Activated T-helper 1 cell treated with Interleukin-2 at 50 U/mL for 16 hours (primary cell): ENCODE data around the gene PARN.
"Not testable (repeated sequence)": the region's sequence is repeated elsewhere in the genome, so short reads cannot be mapped to it uniquely, and the experiment has no call there.

ENCODE experiments used
- DNase-seq: peaks from one replicate; pipeline ENCODE4 v3.0.0-alpha.2; 2020; ENCODE audit warnings: low read depth

PARN gene, protein sequence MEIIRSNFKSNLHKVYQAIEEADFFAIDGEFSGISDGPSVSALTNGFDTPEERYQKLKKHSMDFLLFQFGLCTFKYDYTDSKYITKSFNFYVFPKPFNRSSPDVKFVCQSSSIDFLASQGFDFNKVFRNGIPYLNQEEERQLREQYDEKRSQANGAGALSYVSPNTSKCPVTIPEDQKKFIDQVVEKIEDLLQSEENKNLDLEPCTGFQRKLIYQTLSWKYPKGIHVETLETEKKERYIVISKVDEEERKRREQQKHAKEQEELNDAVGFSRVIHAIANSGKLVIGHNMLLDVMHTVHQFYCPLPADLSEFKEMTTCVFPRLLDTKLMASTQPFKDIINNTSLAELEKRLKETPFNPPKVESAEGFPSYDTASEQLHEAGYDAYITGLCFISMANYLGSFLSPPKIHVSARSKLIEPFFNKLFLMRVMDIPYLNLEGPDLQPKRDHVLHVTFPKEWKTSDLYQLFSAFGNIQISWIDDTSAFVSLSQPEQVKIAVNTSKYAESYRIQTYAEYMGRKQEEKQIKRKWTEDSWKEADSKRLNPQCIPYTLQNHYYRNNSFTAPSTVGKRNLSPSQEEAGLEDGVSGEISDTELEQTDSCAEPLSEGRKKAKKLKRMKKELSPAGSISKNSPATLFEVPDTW

DNA sequence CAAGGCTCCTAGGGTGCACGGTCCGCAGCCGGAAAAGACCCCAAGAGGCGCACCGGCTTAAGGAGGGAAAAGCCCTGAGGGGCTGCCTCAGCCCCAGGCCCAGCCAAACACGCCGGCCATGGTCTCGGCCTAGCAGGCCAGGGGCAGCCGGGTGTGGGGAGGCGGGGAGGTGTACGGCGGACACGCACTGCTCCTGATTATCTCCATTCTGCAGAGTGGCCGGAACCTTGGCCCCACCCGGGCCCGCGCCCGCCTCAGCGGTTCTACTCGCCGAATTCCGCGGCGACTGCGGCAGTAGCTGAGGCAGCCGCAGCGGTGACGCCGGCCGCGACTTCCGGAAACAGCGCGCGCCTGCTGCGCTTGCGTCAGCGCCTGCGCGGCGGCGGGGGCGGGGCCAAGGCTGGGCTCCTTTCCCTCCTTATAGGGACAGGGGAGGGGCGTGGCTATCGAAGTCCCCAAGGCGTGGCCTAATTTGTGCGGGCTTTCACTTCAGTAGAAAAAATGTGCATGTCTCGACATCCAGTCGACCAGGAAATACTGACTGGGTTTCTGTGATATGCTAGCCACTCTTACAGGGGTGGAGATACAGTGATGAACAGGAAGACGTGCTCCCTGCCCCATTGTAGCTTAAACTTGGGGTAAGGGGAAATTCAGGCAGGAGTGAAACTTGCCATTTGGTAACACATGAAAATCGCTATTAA is at the start of gene PARN:
TSS of gene PARN (minus strand) at position 342 of the 701 bp plus-strand sequence. CDS start at position 207, 135 bp downstream.
- peak; percentile 96 for DNase-seq

DNA sequence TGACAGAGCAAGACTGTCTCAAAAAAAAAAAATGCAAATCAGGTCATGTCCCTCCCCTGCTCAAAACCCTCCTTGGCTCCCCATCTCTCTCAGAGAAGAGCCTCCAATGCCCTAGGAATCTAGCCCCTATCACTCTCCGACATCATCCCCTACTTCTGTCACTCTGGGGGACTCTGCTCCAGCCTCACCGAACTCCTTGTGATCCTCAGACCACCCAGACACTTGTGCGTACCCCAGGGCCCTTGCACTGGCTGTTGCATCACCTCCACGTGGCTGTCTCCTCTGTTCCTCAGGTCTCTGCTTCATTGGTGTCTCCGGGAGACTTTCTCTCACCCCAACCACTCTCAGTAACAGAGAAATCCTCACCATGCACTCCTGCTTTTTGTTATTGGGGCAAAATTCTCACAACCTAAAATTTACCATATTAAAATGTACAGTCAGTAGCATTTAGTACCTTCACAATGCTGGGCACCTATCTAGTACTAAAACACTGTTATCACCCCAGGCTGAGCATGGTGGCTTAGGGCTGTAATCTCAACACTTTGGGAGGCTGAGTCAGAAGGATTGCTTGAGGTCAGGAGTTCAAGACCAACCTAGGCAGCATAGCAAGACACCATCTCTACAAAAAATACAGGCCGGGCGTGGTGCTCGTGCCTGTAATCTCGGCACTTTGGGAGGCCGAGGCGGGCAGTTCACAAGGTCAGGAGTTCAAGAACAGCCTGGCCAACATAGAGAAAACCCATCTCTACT is 48.9 kb upstream of the PARN start:
- no peak for DNase-seq

DNA sequence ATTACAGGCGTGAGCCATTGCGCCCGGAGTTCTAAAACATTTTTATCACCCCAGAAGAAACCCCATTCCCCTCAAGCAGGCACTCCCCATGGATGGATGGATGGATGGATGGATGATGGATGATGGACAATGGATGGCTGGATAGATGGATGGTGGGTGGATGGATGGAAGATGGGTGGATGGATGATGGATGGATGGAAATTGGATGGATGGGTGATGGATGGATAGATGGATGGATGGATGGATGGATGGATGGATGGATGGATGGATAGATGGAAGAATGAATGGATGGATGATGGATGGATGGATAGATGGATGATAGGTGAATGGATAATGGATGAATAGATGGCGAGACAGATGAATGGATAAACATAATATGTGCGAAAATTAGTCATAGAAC is 47.6 kb upstream of the PARN start:
- no peak for DNase-seq

DNA sequence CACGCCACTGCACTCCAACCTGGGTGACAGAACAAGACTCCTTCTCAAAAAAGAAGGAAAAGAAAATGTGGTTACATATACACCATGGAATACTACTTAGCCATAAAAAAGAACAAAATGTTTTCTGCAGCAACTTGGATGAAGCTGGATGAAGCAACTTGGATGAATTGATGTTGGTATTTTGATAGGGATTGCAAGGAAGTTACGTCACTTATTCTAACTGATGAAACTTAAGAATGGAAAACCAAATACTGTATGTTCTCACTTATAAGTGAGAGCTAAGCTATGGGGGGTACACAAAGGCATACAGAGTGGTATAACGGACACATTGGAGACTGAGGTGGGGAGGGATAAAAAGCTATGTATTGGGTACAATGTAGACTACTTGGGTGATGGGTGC is 46.6 kb upstream of the PARN start:
- no peak for DNase-seq

DNA sequence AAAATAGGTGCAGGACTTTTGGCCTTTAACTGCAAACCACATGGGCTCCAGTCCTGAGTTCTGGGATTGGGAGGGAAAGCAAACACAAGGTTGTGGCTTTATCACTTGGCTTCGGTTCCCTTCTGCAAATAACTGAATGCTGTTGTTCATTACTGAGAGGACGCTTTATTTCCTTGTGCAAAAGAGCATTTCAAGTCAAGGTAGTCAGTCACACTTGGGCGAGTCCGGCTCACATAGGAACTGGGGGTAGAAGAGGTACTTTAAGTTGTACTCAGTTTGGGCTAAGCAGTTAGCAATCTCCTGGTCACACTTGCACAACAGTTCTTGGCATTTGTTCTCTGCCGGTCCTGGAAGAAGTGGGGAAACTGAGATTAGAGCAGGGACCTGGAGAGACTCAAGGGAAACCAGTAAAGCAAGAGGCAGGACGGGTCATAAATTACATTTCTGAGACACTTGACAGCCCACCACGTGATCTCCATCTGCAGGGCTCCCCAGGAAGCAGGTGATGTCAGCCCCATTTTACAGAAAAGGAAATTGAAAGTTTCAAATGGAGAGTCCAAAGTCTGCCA is 42.4 kb upstream of the PARN start:
- DNase-seq, result no peak

DNA sequence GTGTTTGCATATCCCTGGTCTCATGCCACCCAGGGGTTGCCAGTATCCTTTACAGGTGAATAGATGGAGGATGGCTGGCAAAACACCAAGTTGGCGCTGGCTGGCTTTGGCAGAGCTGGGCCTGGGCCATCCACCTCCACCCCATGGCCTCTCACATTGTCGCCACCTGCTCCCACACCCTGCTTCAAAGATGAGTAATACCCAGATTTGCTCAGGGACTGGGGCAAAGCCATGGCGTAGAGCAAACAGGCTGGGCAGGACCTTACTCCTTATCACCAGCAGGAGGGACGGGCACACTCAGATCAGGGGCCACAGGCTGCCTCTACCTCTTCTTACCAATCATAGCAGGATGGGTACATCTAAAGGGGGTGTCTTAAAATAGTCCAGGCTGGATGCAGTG is 39.7 kb upstream of the PARN start:
- DNase-seq, result no peak

DNA sequence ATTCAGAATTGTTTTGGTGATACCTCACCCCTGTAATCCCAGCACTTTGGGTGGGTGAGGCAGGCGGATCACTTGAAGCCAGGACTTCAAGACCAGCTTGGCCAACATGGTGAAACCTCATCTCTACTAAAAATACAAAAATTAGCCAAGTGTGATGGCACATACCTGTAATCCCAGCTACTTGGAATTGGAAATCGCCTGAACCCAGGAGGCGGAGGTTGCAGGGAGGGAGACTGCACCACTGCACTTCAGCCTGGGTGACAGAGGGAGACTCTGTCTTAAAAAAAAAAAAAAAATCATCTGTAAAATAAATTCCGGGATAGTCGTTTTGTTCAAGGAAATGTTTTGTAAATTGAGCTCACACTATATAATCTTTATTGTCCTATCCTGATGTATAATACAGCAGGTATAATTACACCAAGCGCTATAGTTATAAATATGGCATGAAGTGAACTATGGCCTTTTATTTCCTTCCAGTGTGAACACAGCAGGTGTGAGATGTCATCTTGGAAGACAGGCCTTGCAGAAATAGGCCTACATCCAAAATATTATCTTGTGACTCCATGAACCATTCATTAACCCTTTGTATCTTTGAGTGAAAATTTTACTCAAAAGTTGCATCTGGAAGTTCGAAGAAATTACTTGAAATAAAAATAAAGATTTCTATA is 38.6 kb upstream of the PARN start:
- no peak for DNase-seq

DNA sequence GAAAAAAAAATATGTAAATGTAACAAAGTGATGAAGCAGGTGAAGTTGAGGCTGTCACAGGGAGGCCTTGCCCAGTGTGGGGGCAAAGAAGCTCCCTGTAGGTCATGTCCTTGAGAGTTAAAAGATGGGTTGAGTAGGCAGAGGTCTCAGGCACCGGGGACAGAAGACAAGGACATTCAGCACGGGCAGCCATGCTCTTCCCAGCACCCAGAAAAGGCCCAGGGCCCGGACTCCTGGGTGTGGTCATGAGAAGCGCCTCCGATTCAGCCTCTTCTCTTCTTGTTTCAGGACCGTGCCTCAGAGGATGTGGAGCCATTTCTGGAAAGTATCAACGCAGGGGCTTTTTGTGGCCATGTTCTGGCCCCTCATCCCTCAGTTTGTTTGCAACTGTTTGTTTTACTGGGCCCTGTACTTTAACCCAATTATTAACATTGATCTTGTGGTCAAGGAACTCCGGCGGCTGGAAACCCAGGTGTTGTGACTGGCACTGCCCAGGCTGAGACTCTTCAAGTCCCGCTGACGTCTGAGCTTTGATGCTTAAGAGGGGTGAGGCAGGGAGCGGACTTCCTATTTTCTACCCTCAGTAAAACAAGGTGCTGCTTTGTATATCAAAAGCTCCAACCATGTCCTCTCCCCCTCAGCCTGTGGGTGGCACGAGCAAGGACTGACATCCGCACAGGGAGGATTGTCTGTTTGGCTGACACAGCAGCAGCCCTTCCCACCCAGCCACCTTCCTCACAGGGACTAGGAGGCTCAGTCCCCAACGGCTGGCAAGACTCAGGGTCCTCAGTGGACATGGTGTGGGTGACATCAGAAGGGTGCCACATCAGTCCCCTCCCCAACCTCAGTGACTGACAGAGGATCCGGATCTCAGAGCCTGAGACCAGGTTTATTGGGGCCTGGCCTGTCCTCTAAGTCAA is 37.5 kb upstream of the PARN start:
- DNase-seq, result no peak

DNA sequence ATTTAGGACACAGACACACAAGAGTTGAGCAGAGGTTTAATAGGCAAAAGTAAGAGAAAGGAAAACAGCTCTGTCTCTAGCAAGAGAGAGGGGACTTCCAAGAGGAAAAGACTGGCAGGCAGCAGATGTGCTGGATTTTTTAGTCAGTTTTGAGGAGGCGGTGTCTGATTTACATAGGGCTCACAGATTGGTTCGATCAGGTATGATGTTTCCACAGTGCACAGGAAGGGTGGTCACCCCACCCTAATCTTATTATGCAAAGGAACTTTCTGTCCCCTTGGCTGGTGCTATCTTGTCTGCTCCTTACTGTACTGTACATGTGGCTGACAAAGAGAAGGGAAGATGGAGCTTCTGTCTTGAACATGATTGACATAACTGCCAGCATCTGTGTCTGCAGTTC is 28.0 kb upstream of the PARN start:
- DNase-seq, result no peak

DNA sequence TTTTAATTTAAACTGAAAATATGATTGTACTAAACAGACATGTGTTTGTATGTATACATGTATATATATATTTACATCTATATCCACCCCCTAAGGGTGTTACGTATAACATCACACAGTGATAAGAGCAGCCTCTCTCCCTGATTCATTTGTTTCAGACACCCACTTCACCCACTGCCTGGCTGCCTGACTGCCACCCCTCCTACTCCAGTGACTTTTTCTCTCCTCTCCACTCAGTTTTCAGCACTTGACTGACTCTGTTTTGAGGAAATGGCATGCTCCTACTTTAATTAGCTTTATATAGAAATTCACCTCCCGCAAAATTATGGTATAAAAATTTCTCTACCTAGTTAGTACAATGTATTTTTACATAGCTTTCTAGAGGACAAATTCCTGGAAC is 22.7 kb upstream of the PARN start:
- DNase-seq, result no peak

DNA sequence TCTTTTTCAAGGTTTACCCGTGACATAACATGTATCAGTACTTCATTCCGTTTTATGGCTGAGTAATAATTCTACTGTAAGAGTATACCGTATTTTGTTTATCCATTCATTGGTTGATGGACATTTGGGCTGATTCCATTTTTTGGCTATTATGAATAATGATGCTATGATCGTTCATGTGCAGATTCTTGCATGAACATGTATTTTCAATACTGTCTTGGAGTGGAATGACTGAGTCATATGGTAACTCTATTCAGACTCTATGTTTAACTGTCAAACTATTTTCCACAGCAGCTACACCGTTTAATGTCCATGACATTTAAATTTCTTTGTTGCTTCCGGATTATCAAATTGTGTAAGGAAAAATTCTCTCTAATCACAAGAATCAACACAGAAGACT is 20.6 kb upstream of the PARN start:
- DNase-seq, result no peak

DNA sequence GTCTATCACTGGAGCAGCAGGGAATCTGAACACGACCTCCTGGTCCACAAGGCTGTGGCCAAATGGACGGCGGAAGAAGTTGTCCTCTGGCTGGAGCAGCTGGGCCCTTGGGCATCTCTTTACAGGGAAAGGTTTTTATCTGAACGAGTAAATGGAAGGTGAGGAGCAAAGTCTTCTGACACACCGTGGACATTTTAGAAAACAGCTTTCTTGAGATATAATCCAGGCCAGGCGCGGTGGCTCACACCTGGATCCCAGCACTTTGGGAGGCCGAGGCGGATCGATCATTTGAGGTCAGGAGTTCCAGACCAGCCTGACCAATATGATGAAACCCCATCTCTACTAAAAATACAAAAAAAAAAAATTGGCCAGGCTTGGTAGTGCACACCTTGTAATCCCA is 19.8 kb upstream of the PARN start:
- DNase-seq, result no peak

DNA sequence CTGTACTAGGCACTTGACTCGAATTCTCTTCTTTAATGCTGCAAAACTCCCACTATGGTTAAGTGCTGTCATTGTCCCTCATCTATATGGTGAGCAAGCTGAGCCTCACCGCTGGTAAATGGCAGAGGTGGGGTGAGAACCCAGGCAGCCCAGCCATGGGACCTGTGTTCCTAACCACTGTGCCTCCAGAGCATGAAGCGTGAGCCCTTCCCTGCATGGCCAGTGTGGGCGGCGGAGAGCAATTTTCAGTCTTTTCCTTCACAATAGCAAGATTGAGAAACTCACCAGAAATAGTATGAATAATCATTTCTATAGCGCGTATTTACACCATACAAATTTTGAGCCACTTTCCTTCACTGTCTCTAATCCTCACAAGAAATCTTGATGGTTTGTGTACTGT is 11.9 kb upstream of the PARN start:
- DNase-seq, result no peak

DNA sequence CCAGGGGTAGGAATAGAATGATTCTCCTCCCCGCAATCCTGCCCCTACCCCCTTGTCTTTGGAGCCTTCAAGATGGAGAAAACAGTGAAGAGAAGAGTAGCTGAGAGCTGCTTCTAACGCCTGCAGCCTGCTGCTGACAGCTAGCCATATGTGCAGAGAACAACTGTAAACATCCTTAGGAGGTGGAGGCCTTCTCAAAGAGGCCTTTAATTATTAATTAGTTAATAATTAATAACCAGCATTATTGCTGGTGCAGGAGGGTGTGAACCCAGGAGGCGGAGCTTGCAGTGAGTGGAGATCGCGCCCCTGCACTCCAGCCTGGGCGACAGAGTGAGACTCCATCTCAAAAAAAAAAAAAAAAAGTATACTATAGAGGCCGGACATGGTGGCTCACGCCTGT is 11.1 kb upstream of the PARN start:
- no peak for DNase-seq

DNA sequence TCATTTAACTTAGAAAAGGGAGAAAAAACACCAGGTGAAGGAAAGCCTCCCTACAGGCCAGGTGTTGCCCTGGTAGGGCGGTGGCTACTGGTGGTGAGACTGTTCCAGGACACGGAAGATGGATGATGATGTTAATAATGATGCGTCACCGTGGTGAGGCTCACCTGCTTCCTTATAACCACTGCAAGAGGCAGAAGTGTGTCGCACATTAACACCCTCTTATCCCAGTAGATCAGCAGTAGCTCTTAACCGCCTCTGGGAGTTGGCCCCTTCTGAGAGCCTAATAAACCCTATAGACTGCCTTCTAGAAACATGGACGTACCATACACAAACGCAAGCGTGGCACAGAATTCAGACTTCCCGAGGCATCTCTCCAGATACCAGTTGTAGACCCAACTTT is 10.5 kb upstream of the PARN start:
- DNase-seq, result no peak

DNA sequence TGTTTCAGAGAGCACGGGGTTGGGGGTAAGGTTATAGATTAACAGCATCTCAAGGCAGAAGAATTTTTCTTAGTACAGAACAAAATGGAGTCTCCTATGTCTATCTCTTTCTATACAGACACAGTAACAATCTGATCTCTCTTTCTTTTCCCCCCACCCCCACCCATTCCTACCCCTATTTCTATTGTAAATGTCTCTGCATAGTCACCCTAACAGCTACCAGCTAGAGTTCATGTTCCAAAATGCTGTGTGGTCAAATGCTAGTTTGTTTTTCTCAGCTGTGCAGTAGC is 6.8 kb upstream of the PARN start:
- not testable (repeated sequence) for DNase-seq

DNA sequence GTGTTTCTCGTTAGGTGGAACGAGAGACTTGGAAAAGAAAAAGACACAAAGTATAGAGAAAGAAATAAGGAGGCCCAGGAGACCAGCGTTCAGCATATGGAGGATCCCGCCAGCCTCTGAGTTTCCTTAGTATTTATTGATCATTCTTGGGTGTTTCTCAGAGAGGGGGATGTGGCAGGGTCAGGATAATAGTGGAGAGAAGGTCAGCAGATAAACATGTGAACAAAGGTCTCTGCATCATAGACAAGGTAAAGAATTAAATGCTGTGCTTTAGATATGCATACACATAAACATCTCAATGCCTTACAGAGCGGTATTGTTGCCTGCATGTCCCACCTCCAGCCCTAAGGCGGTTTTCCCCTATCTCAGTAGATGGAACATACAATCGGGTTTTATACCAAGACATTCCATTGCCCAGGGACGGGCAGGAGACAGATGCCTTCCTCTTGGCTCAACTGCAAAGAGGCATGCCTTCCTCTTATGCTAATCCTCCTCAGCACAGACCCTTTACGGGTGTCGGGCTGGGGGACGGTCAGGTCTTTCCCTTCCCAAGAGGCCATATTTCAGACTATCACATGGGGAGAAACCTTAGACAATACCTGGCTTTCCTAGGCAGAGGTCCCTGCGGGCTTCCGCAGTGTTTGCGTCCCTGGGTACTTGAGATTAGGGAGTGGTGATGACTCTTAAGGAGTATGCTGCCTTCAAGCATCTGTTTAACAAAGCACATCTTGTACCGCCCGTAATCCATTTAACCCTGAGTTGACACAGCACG is 6.3 kb upstream of the PARN start:
- DNase-seq, result not testable (repeated sequence)

DNA sequence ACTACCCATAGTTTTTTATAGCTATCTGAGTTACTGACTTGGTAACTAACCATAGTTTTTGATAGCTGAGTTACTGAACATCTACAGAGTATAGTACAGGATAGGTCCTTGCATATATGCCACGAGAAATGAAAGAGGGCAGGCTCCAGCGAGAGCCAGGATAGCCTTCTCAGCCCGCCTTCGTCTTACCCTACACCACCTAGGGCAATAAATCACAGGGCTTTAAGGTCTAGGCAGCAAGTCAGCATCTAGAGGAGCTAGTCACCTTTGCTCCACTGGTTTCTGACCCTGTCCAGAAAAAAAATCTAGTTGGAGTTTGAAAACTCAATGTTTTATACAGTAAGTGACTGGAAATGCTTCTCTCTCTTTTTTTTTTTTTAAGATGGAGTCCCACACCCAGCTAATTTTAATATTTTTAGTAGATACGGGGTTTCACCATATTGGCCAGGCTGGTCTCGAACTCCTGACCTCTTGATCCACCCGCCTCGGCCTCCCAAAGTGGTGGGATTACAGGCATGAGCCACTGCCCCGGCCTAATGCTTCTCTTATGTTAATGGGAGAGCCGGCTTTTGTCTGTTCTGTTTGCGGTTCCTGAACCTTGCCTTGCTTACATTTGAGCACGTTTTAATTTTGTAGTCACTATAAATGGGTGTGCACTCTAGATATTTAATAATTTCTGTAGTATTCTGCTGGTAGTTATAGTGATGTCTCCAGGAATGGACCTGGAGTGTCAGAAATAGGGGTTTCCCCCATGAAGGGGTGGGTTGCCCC is 5.5 kb upstream of the PARN start:
- no peak for DNase-seq

DNA sequence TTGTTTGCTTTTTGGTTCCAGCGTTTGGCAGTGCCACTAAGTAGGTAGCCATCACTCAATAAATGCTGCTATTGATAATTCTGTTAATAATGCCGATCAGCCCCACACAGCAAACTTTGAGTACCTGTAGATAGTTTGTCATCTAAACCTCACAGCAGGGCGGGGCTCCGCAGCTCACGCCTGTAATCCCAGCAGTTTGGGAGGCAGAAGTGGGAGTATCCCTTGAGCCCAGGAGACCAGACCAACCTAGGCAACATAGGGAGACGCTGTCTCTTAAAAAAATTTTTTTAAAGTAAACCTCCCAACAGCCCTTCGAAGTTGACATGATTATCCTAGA is 4.3 kb upstream of the PARN start:
- DNase-seq, result no peak
